GM12878 (cell line): ENCODE measurements around the gene EPHA8. TPM values are rescaled to one million over a fixed set of nuclear protein-coding genes. Genes with fewer than 3 reads are reported as not detected.
A peak's percentile ranks its signal among the peaks of the same experiment; 100 is the strongest.

Source experiments
- ATAC-seq: fragments of 200-7000 bp; cut with Tn5 transposase; 3 replicates; pipeline ENCODE4 v1.9.1; 2020; ENCODE audit warnings: mild to moderate bottlenecking, moderate library complexity
- BruUV-seq: library from RNA; stranded (reverse); fragments of 400-500 nt; replicated peaks from 2 replicates; lab custom pipeline; 2021; lab: Mats Ljungman, UMichigan
- CTCF ChIA-PET: fragments of 300-600 bp; sonication (Branson Sonifier 250); formaldehyde crosslinking; extraction: SDS; loops from one replicate; lab custom pipeline; 2021; ENCODE audit warnings: inconsistent platforms; lab: Yijun Ruan, JAX
- POLR2A ChIA-PET: fragments of 350-600 bp; formaldehyde crosslinking; extraction: SDS; loops from one replicate; lab custom pipeline; 2021; ENCODE audit warnings: inconsistent platforms; lab: Charles Lee
- RAD21 ChIA-PET: fragments of 300-600 bp; sonication (Branson Sonifier 250); formaldehyde crosslinking; loops from one replicate; lab custom pipeline; 2023; ENCODE audit warnings: antibody characterized with exemption; ENCODE audit not compliant: unreplicated experiment; lab: Charles Lee
- SMC1A ChIA-PET: fragments of 300-600 bp; sonication (Branson Sonifier 250); formaldehyde crosslinking; loops from one replicate; lab custom pipeline; 2023; ENCODE audit not compliant: unreplicated experiment, uncharacterized antibody; lab: Charles Lee
- DNase-seq: peaks from one replicate; pipeline ENCODE4 v3.0.0-alpha.2; 2011; ENCODE audit warnings: low read depth, low spot score
- FAIRE-seq: peaks from 3 replicates; lab custom pipeline; 2011; peaks lifted over from hg19 to GRCh38; lab: Jason Lieb, UNC
- H2AFZ ChIP-seq: 2 replicates; pipeline ENCODE4 v1.6.0; 2011; ENCODE audit warnings: low read depth, low read length, control low read depth; ENCODE audit not compliant: control insufficient read depth
- H3K27ac ChIP-seq: 2 replicates; pipeline ENCODE4 v1.5.1; 2011; ENCODE audit warnings: control low read depth; ENCODE audit not compliant: control insufficient read depth, insufficient read depth
- H3K27me3 ChIP-seq, 2 experiments: replicated peaks in 1 of 2; 2 replicates each; pipeline versions ENCODE4 v1.6.0 to v1.6.1; 2011; ENCODE audit warnings: low read length in 1 of 2; ENCODE audit not compliant: control insufficient read depth in 2 of 2, insufficient read depth in 2 of 2
- H3K36me3 ChIP-seq, 2 experiments: 2 replicates each; pipeline ENCODE4 v1.5.1; 2011; ENCODE audit warnings: low read length in 1 of 2; ENCODE audit not compliant: control insufficient read depth in 2 of 2, insufficient read depth in 2 of 2
- H3K4me1 ChIP-seq: 2 replicates; pipeline ENCODE4 v1.6.1; 2011; ENCODE audit warnings: mild to moderate bottlenecking, low read length, moderate library complexity, mixed read lengths; ENCODE audit not compliant: control insufficient read depth, insufficient read depth
- H3K4me2 ChIP-seq: 2 replicates; pipeline ENCODE4 v1.6.0; 2011; ENCODE audit warnings: control low read depth; ENCODE audit not compliant: control insufficient read depth, insufficient read depth
- H3K4me3 ChIP-seq: fragments of 200-600 bp; sonication (generic); 2 replicates; pipeline ENCODE4 v1.5.1; 2016
- H3K79me2 ChIP-seq: 2 replicates; pipeline ENCODE4 v1.6.0; 2011; ENCODE audit warnings: low read length; ENCODE audit not compliant: control insufficient read depth, insufficient read depth
- H3K9ac ChIP-seq: 2 replicates; pipeline ENCODE4 v1.8.0; 2011; ENCODE audit warnings: low read length, control low read depth, mixed read lengths; ENCODE audit not compliant: control insufficient read depth, insufficient read depth
- H3K9me3 ChIP-seq: replicated peaks from 3 replicates; pipeline ENCODE4 v1.5.1; 2011; ENCODE audit warnings: mild to moderate bottlenecking, low read length; ENCODE audit not compliant: control insufficient read depth, insufficient read depth
- H4K20me1 ChIP-seq: 2 replicates; pipeline ENCODE4 v1.6.0; 2011; ENCODE audit not compliant: control insufficient read depth, insufficient read depth
- HDAC6 ChIP-seq: fragments of 200-600 bp; sonication (generic); IDR thresholded peaks from one replicate; pipeline ENCODE4 v1.8.0; 2017; ENCODE audit warnings: antibody characterized with exemption; ENCODE audit not compliant: unreplicated experiment
- JUND ChIP-seq: IDR thresholded peaks from 2 replicates; pipeline ENCODE4 v1.6.1; 2012; ENCODE audit warnings: low read depth, mild to moderate bottlenecking, low read length, improper control_type of control experiment, moderate library complexity
- WGBS: methylation state at CpG from one replicate; pipeline ENCODE4 v1.1.6; 2016; ENCODE audit warnings: low lambda C conversion rate; ENCODE audit not compliant: insufficient replicate concordance, insufficient coverage; ENCODE audit errors: missing lambda C conversion rate; 5-methylcytosine and 5-hydroxymethylcytosine counted together
- in situ Hi-C: fragments of 300-500 bp; cut with MboI; formaldehyde crosslinking; loops from 9 replicates; pipeline ENCODE4 v1.14.3; 2018; ENCODE audit warnings: mixed read lengths
- intact Hi-C: fragments of 100-400 bp; cut with micrococcal nuclease; formaldehyde crosslinking; loops from one replicate; pipeline ENCODE4 v1.14.2; 2022; ENCODE audit not compliant: unreplicated experiment
- polyA plus RNA-seq, 11 experiments: library from polyadenylated mRNA; depleted of rRNA in 4 of 11; unstranded in 6 of 11; stranded (reverse) in 5 of 11; fragments of >200 nt; fragmentation: Nextera tagmentation in 4 of 11; fragmentation: Illumina TruSeq in 1 of 11; extraction: Ambion mirVana in 4 of 11; extraction: Trizol in 1 of 11; gene quantifications; 1 replicate in 1 of 11; 2 replicates in 10 of 11; pipeline versions ENCODE4 v1.2.1 to v1.2.3, GENCODE V29; 2011 to 2016; ENCODE audit warnings: inconsistent platforms in 2 of 11, missing spikeins in 2 of 11, low read depth in 1 of 11
- total RNA-seq, 4 experiments: library from RNA; depleted of rRNA in 3 of 4; stranded (reverse); fragments of >200 nt in 3 of 4; fragmentation: Illumina TruSeq in 1 of 4; extraction: Trizol in 1 of 4; gene quantifications; 2 replicates each; pipeline versions ENCODE4 v1.2.1 to v1.2.3, GENCODE V29; 2013 to 2021
- TF ChIP-seq, protein P1 (sequence below): fragments of 450-650 bp; IDR thresholded peaks from 2 replicates; pipeline ENCODE4 v1.6.1; 2014; ENCODE audit warnings: mild to moderate bottlenecking
- TF ChIP-seq, protein P2 (sequence below): IDR thresholded peaks from 2 replicates; pipeline ENCODE4 v1.6.1; 2011; ENCODE audit warnings: borderline replicate concordance, low read depth, mild to moderate bottlenecking, moderate library complexity, low read length; ENCODE audit not compliant: insufficient read depth, poor library complexity, severe bottlenecking

Gene EPHA8
- total and polyA plus RNA-seq, 10 of the 15 experiments (the other 5 are each of a cell fraction or from before 2014, with no cell fraction given): not detected

DNA sequence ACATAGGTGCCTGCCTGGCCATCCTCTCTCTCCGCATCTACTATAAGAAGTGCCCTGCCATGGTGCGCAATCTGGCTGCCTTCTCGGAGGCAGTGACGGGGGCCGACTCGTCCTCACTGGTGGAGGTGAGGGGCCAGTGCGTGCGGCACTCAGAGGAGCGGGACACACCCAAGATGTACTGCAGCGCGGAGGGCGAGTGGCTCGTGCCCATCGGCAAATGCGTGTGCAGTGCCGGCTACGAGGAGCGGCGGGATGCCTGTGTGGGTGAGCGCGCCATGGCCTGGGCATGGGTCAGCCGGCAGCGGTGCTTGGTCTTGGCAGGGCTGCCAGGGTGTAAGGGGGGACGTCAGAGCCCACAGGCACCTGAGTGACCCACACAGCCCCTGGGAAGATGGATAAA, 13.3 kb downstream of the EPHA8 start (continued):
- TF ChIP-seq, protein P1, sequence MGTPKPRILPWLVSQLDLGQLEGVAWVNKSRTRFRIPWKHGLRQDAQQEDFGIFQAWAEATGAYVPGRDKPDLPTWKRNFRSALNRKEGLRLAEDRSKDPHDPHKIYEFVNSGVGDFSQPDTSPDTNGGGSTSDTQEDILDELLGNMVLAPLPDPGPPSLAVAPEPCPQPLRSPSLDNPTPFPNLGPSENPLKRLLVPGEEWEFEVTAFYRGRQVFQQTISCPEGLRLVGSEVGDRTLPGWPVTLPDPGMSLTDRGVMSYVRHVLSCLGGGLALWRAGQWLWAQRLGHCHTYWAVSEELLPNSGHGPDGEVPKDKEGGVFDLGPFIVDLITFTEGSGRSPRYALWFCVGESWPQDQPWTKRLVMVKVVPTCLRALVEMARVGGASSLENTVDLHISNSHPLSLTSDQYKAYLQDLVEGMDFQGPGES: no peak

DNA sequence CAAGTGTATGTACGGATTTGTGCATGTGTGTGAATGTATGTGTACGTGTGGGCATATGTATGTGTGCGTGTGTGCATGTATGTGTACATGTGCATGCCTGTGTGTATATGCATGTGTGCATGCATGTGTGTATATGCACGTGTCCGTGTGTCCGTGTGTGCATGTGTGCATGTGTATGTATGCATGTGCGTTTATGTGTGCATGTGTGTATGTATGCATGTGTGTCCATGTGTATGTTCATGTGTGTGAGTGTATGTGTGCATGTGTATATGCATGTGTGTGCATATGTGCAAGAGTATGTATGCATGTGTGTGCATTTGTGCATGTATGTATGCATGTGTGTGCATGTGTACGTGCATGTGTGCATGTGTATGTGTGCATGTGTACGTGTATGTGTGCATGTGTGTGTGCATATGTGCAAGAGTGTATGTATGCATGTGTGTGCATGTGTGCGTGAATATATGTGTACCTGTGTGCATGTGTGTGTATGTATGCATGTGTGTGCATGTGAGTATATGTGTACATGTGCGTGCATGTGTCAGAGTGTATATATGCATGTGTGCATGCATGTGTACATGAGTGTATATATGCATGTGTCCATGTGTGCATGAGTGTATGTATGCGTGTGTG, 15.6 kb downstream of the EPHA8 start:
- Histone ChIP-seq H3K9ac (no peak overlapping the region), H3K27me3 (no peaks in the 10 kb centered on the region), H2AFZ (no peak overlapping the region), H3K4me3 (no peak overlapping the region), H3K4me2 (no peak overlapping the region), H3K27ac (no peak overlapping the region)
- no TSS peak for BruUV-seq
- FAIRE-seq (peak; percentile 35), DNase-seq (no peak)
- ChIA-PET CTCF (no interaction called here), SMC1A (no interaction called here), RAD21 (no interaction called here)
- in situ Hi-C loops: no loop called here
- no peak for TF ChIP-seq HDAC6
- no peak for TF ChIP-seq JUND
- TF ChIP-seq, protein P2, sequence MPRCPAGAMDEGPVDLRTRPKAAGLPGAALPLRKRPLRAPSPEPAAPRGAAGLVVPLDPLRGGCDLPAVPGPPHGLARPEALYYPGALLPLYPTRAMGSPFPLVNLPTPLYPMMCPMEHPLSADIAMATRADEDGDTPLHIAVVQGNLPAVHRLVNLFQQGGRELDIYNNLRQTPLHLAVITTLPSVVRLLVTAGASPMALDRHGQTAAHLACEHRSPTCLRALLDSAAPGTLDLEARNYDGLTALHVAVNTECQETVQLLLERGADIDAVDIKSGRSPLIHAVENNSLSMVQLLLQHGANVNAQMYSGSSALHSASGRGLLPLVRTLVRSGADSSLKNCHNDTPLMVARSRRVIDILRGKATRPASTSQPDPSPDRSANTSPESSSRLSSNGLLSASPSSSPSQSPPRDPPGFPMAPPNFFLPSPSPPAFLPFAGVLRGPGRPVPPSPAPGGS: peak; percentile 44
- TF ChIP-seq, all 136 proteins: peak for 1
- Histone ChIP-seq H3K79me2 (no peaks in the 10 kb centered on the region), H3K4me1 (no peaks in the 10 kb centered on the region), H4K20me1 (no peaks in the 10 kb centered on the region), H3K9me3 (peaks cover 2% of the 10 kb centered on the region; the same call in 1 of the 3 replicates), H3K36me3 (no peaks in the 10 kb centered on the region)
- POLR2A ChIA-PET: no interaction called here
- 60% methylated on average over 12 of the region's 12 CpGs for WGBS
- no peak for ATAC-seq
- intact Hi-C loops: no loop called here
